Progenitor cell of endocrine pancreas (in vitro differentiated cells): ENCODE data around the gene TEX54. TPM values are rescaled to one million over a fixed set of nuclear protein-coding genes. Genes with fewer than 3 reads are reported as not detected.

Experiments used
- DNase-seq: peaks from one replicate; pipeline ENCODE4 v3.0.0; 2021; ENCODE audit warnings: low spot score; ENCODE audit not compliant: unreplicated experiment
- H3K27ac Mint-ChIP-seq: 2 replicates; pipeline ENCODE4 v1.8.0; 2021; ENCODE audit warnings: mild to moderate bottlenecking, moderate library complexity, mixed read lengths
- H3K27me3 Mint-ChIP-seq: 2 replicates; pipeline ENCODE4 v1.8.0; 2021; ENCODE audit warnings: mixed read lengths
- H3K36me3 Mint-ChIP-seq: 2 replicates; pipeline ENCODE4 v1.8.0; 2022; ENCODE audit warnings: mixed read lengths; ENCODE audit not compliant: insufficient read depth
- H3K4me1 Mint-ChIP-seq: 2 replicates; pipeline ENCODE4 v1.8.0; 2021; ENCODE audit warnings: low read depth, mixed read lengths
- H3K4me3 Mint-ChIP-seq: 2 replicates; pipeline ENCODE4 v1.8.0; 2021; ENCODE audit warnings: low read depth, mild to moderate bottlenecking, moderate library complexity, mixed read lengths
- H3K9me3 Mint-ChIP-seq: 2 replicates; pipeline ENCODE4 v1.8.0; 2021; ENCODE audit warnings: low read depth, mixed read lengths
- microRNA-seq: library from miRNA; unstranded; fragments of <30 nt; microRNA quantifications from one replicate; pipeline ENCODE4 v1.1.0, GENCODE V29; 2020; ENCODE audit warnings: borderline number of aligned reads; ENCODE audit not compliant: unreplicated experiment
- total RNA-seq: library from RNA; stranded (reverse); gene quantifications from 2 replicates; pipeline ENCODE4 v1.2.1, GENCODE V29; 2021
- TF ChIP-seq, protein P1 (sequence below): fragments of 200-600 bp; sonication (generic); IDR thresholded peaks from one replicate; pipeline ENCODE4 v1.5.0; 2021; ENCODE audit warnings: antibody characterized with exemption, mild to moderate bottlenecking; ENCODE audit not compliant: unreplicated experiment

The TEX54 gene
- total RNA-seq, 1 donor from 2014 or later: not detected

- Mint-ChIP-seq H3K4me3 (peak within 1 kb of the TSS; percentile 84), H3K36me3 (peaks cover 6% of the 10 kb centered on the region), H3K9me3 (no peaks in the 10 kb centered on the region), H3K27me3 (no peaks in the 10 kb centered on the region), H3K27ac (peak within 1 kb of the TSS; percentile 98), H3K4me1 (peaks cover 20% of the 10 kb centered on the region)
- TF ChIP-seq, protein P1, sequence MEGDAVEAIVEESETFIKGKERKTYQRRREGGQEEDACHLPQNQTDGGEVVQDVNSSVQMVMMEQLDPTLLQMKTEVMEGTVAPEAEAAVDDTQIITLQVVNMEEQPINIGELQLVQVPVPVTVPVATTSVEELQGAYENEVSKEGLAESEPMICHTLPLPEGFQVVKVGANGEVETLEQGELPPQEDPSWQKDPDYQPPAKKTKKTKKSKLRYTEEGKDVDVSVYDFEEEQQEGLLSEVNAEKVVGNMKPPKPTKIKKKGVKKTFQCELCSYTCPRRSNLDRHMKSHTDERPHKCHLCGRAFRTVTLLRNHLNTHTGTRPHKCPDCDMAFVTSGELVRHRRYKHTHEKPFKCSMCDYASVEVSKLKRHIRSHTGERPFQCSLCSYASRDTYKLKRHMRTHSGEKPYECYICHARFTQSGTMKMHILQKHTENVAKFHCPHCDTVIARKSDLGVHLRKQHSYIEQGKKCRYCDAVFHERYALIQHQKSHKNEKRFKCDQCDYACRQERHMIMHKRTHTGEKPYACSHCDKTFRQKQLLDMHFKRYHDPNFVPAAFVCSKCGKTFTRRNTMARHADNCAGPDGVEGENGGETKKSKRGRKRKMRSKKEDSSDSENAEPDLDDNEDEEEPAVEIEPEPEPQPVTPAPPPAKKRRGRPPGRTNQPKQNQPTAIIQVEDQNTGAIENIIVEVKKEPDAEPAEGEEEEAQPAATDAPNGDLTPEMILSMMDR: peak; percentile 28
- DNase-seq: peak; percentile 91
Observed at GRCh38 chr11:62787005-62787759, 45.5 kb downstream of the TEX54 start, which contains the start of gene TMEM179B. TSS of gene TMEM179B (plus strand) at chr11:62787402. CDS start at chr11:62787432, 30 bp downstream.

- Mint-ChIP-seq H3K9me3 (no peaks in the 10 kb centered on the region), H3K27me3 (no peaks in the 10 kb centered on the region), H3K27ac (peak overlapping the region; percentile 76), H3K4me1 (peaks cover 17% of the 10 kb centered on the region), H3K36me3 (peaks cover 8% of the 10 kb centered on the region), H3K4me3 (peak overlapping the region; percentile 69)
- peak; percentile 85 for DNase-seq
- TF ChIP-seq, protein P1: peak; percentile 93
Observed at GRCh38 chr11:62786318-62787004, 46.2 kb downstream of the TEX54 start.

DNA sequence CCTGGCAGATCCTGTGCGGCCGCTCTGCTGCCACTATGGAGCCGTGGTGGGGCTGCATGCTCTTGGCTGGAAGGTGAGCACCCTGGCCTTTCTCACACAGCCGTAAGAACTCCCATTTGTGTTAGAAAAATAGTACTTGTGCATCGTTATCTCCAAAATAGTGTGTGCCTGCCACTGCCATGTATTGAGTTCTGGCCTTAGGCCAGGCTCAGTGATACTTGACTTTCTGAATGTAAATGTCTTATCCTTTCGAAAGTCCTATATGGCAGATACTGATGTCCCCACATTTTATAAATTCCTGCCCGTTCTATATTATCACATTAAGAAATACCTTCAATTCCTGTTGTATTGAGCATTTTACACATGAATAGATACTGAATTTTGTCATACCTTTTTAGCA lies 49.9 kb downstream of the TEX54 start:
- TF ChIP-seq, protein P1: no peak
- peaks cover 4% of the 10 kb centered on the region for H3K4me1 Mint-ChIP-seq
- peaks cover 12% of the 10 kb centered on the region for H3K36me3 Mint-ChIP-seq
- no peak overlapping the region for H3K27ac Mint-ChIP-seq
- no peaks in the 10 kb centered on the region for H3K27me3 Mint-ChIP-seq
- H3K4me3 Mint-ChIP-seq: no peak overlapping the region
- no peak for DNase-seq
- no peaks in the 10 kb centered on the region for H3K9me3 Mint-ChIP-seq

Small RNAs within 50 kb of the gene (microRNA-seq; reads per million reads assigned to microRNA genes)
- gene MIR6514 (not detected), gene MIR6748 (2.4 reads per million)

Other genes with a start within 250 kb of the TEX54 start
- gene TUT1, start 241.3 kb downstream of the TEX54 start, total RNA-seq: 23.1 and 26.0 TPM in 2 replicates
- 134 and 140 TPM in 2 replicates for gene MTA2, start 231.0 kb downstream of the TEX54 start, total RNA-seq
- 42.7 and 47.0 TPM in 2 replicates for gene EML3, start 220.1 kb downstream of the TEX54 start, total RNA-seq
- gene ROM1, start 219.6 kb downstream of the TEX54 start, total RNA-seq: 0.62 and 0.86 TPM in 2 replicates
- 43.4 and 48.9 TPM in 2 replicates for gene B3GAT3, start 210.9 kb downstream of the TEX54 start, total RNA-seq
- 354 and 361 TPM in 2 replicates for gene GANAB, start 186.2 kb downstream of the TEX54 start, total RNA-seq
- 23.6 and 24.7 TPM in 2 replicates for gene INTS5, start 179.5 kb downstream of the TEX54 start, total RNA-seq
- gene C11orf98, start 167.6 kb downstream of the TEX54 start, total RNA-seq: 71.7 and 73.5 TPM in 2 replicates
- gene CSKMT, start 167.5 kb downstream of the TEX54 start, total RNA-seq: 12.2 and 18.0 TPM in 2 replicates
- 7.0 and 7.6 TPM in 2 replicates for gene UQCC3, start 161.2 kb downstream of the TEX54 start, total RNA-seq
- gene LBHD1, start 160.6 kb downstream of the TEX54 start, total RNA-seq: 9.3 and 9.4 TPM in 2 replicates
- 99.8 and 102 TPM in 2 replicates for gene UBXN1, start 153.8 kb downstream of the TEX54 start, total RNA-seq
- gene LRRN4CL, start 143.3 kb downstream of the TEX54 start, total RNA-seq: 0.65 and 0.89 TPM in 2 replicates
- 84.9 and 85.8 TPM in 2 replicates for gene BSCL2, start 125.4 kb downstream of the TEX54 start, total RNA-seq
- gene GNG3, start 125.2 kb downstream of the TEX54 start, total RNA-seq: 1.8 and 2.0 TPM in 2 replicates
- 61.0 and 63.9 TPM in 2 replicates for gene HNRNPUL2, start 105.4 kb downstream of the TEX54 start, total RNA-seq
- gene TTC9C, start 104.4 kb downstream of the TEX54 start, total RNA-seq: 35.5 and 40.8 TPM in 2 replicates
- gene ZBTB3, start 78.7 kb downstream of the TEX54 start, total RNA-seq: 13.4 and 17.3 TPM in 2 replicates
- 93.8 and 101 TPM in 2 replicates for gene POLR2G, start 71.3 kb downstream of the TEX54 start, total RNA-seq
- gene TAF6L, start 61.4 kb downstream of the TEX54 start, total RNA-seq: 52.3 and 56.3 TPM in 2 replicates
- gene TMEM179B, start 45.4 kb downstream of the TEX54 start, total RNA-seq: 38.4 and 40.8 TPM in 2 replicates
- 18.6 and 19.8 TPM in 2 replicates for gene TMEM223, start 40.8 kb downstream of the TEX54 start, total RNA-seq
- gene NXF1, start 27.4 kb downstream of the TEX54 start, total RNA-seq: 120 and 130 TPM in 2 replicates
- gene STX5, start 790 bp downstream of the TEX54 start, total RNA-seq: 39.3 and 45.3 TPM in 2 replicates
- 55.8 and 60.3 TPM in 2 replicates for gene WDR74, start 6.7 kb upstream of the TEX54 start, total RNA-seq
- 140 and 180 TPM in 2 replicates for gene SLC3A2, start 48.1 kb upstream of the TEX54 start, total RNA-seq
- 0.62 and 0.67 TPM in 2 replicates for gene CHRM1, start 88.5 kb upstream of the TEX54 start, total RNA-seq
- not detected in 2 replicates for gene SLC22A6, start 152.1 kb upstream of the TEX54 start, total RNA-seq
- 2.4 and 4.1 TPM in 2 replicates for gene SLC22A8, start 183.0 kb upstream of the TEX54 start, total RNA-seq